Right cardiac atrium (tissue), 5 donors: ENCODE data around the gene NELL2. TPM values are rescaled to one million over a fixed set of nuclear protein-coding genes. Genes with fewer than 3 reads are reported as not detected.

Experiments used
- ATAC-seq, 2 donors: fragments of 200-7000 bp; cut with Tn5 transposase; one replicate each; pipeline versions ENCODE4 v1.8.0 to v1.9.1; 2020; ENCODE audit warnings: moderate library complexity in 2 of 2, mild to moderate bottlenecking in 1 of 2
- DNase-seq, 3 donors: peaks; one replicate each; pipeline ENCODE4 v3.0.0-alpha.2; 2020
- H3K27ac ChIP-seq: one replicate; pipeline ENCODE4 v1.5.1; 2013; ENCODE audit warnings: mild to moderate bottlenecking, low read length, control low read depth, moderate library complexity
- H3K27me3 ChIP-seq: one replicate; pipeline ENCODE4 v1.6.1; 2013; ENCODE audit not compliant: control insufficient read depth, insufficient read depth
- H3K4me1 ChIP-seq: one replicate; pipeline ENCODE4 v1.6.1; 2013; ENCODE audit warnings: low read length; ENCODE audit not compliant: control insufficient read depth, insufficient read depth
- H3K4me3 ChIP-seq: one replicate; pipeline ENCODE4 v1.5.1; 2013; ENCODE audit warnings: low read length, control low read depth
- H3K9me3 ChIP-seq: one replicate; pipeline ENCODE4 v1.6.1; 2013; ENCODE audit warnings: low read length; ENCODE audit not compliant: control insufficient read depth
- WGBS: extraction: QIAGEN DNeasy Blood & Tissue Kit; methylation state at CpG from one replicate; pipeline ENCODE4 v1.1.7; 2013; 5-methylcytosine and 5-hydroxymethylcytosine counted together
- intact Hi-C, 4 donors: fragments of 100-400 bp; cut with DNase I; formaldehyde crosslinking; loops; one replicate each; pipeline versions ENCODE4 v1.11.0 to v1.14.0; 2022 to 2023
- polyA plus RNA-seq: library from polyadenylated mRNA; stranded (reverse); fragments of 200-250 nt; gene quantifications from one replicate; pipeline ENCODE4 v1.2.3, GENCODE V29; 2013
- total RNA-seq, 4 donors: library from RNA; stranded (reverse); fragmentation: NEBNext Ultra II Directional; extraction: Animal tissue kit (Norgen Biotek cat#: 25700); gene quantifications; one replicate each; pipeline ENCODE4 v1.2.1, GENCODE V29; 2021
- donor health status: healthy with polysubstance abuse.
- donor health status: DM: no; HTN: yes; CAD: no.
- donor health status: DM: no; HTN: no; CAD: no.
- donor health status: DM: no; HTN: yes; CAD: no; lungs with severe emphysema.
- donor health status: DM: yes; HTN: yes; CAD: no.

The NELL2 gene
- total and polyA plus RNA-seq, 5 donors, result 0.07 to 0.95 (median 0.59) TPM

DNA sequence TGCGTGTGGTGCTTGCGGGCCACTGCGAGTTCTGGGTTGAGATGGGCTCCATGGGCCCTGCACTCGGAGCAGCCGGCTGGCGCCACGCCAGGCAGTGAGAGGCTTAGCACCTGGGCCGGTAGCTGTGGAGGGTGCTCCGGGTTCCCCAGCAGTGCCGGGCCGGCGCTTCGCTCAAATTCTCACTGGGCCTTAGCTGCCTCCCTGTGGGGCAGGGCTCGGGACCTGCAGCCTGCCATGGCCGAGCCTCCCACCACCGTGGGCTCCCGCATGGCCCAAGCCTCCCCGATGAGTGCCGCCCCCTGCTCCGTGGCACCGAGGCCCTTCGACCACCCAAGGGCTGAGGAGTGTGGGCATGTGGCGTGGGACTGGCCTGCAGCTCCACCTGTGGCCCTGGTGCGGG, 375.7 kb downstream of the NELL2 start:
- Histone ChIP-seq H3K9me3 (no peaks in the 10 kb centered on the region), H3K4me3 (no peak overlapping the region), H3K27ac (no peak overlapping the region), H3K27me3 (no peaks in the 10 kb centered on the region), H3K4me1 (no peaks in the 10 kb centered on the region)
- 95% methylated on average over 24 of the region's 24 CpGs for WGBS
- ATAC-seq, result no peak
- peak; percentile 12 to 49 (median 49) for DNase-seq
- intact Hi-C loops, result no loop called here

DNA sequence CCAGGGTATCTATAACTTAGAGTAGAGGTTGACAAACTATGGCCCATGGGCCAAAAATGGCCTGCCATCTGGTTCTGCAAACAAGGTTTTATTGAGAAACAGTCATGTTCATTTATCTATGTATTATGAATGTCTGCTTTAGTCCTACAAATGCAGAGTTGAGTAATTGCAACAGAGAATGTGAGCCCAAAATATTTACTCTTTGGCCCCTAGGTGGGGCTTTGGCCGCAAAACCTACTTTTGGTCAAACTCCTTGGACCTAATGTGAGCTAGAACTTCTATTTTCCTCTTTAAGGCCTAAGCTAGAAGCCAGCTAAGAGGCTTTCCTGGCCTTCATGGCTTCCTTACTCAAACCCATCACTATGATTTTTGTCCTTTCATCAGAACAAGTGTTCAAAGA, 379.1 kb downstream of the NELL2 start:
- H3K4me3 ChIP-seq, result no peak overlapping the region
- H3K9me3 ChIP-seq, result no peaks in the 10 kb centered on the region
- no peak overlapping the region for H3K27ac ChIP-seq
- no peaks in the 10 kb centered on the region for H3K4me1 ChIP-seq
- intact Hi-C loops, result no loop called here
- DNase-seq (no peak), ATAC-seq (no peak)
- no peaks in the 10 kb centered on the region for H3K27me3 ChIP-seq
- WGBS, result 81% methylated on average over 1 of the region's 1 CpG

DNA sequence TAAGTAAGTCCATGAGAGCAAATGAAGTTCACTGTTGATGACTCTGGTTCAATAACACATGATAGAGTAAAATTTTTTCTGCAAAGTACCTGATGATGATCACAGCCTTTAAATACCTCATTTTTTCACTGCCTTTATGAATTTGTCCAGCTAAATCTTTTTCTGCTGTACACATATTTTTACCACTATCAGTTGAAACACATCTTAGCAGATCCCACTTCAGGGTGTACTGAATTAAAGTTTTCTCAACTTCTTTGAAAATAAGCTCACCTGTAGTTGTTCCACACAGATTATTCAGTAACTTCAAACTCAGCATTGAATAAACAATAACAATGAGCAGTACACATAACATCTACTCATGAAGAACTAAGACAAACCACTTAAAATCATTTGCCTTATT, 385.9 kb downstream of the NELL2 start:
- no peaks in the 10 kb centered on the region for H3K27me3 ChIP-seq
- no peaks in the 10 kb centered on the region for H3K9me3 ChIP-seq
- intact Hi-C loops, result no loop called here
- DNase-seq, result no peak
- no peak overlapping the region for H3K27ac ChIP-seq
- no peaks in the 10 kb centered on the region for H3K4me1 ChIP-seq
- ATAC-seq, result no peak
- no peak overlapping the region for H3K4me3 ChIP-seq

DNA sequence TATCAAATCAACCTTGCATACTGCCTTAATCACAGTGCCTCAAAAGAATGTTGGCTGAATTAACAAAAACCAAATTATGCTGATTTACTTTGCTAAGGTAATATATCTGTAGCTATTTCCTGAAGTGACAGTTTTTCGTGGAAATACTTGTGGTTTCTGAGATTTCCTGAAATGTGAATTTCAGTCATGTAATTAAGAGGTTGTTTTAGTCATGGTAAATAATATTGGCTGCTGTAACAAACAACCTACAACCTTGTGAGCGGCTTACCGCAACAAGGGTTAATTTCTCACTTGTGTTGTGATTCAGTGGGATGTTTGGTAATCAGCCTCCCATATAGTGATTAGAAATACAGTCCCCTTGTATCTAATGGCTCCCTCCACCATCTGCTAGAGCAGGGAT, 387.9 kb downstream of the NELL2 start:
- ATAC-seq, result no peak

DNA sequence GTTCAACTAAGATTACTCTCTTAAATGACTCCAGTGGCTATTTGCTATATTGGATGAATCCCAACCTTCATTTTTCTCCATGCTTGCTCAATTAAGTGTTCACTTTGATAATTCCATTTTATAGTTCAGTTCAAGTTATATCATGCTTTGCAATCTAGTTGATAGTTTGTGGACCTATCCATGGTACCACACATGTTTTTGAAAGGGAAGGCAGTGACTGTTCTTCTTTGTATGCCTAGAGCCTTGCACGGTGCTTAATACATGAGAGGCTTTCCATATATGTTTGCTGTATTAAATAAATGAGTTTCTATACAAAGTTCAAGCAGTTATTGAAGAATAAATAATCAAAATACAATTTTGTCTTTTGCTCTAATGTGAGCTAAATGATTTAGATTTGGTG, 391.3 kb downstream of the NELL2 start:
- no peaks in the 10 kb centered on the region for H3K9me3 ChIP-seq
- DNase-seq, result no peak
- no peaks in the 10 kb centered on the region for H3K27me3 ChIP-seq
- WGBS, result 70% methylated on average over 1 of the region's 1 CpG
- intact Hi-C loops, result no loop called here
- ATAC-seq, result no peak
- no peak overlapping the region for H3K27ac ChIP-seq
- H3K4me1 ChIP-seq, result no peaks in the 10 kb centered on the region
- no peak overlapping the region for H3K4me3 ChIP-seq

More for the DNA sequence above, 387.9 kb downstream of the NELL2 start:
- Histone ChIP-seq H3K27ac (no peak overlapping the region), H3K27me3 (no peaks in the 10 kb centered on the region), H3K4me1 (no peaks in the 10 kb centered on the region), H3K9me3 (no peaks in the 10 kb centered on the region), H3K4me3 (no peak overlapping the region)
- no peak for DNase-seq
- intact Hi-C loops, result no loop called here
- 79% methylated on average over 3 of the region's 3 CpGs for WGBS

- ATAC-seq (no peak), DNase-seq (no peak)
- Histone ChIP-seq H3K4me1 (no peaks in the 10 kb centered on the region), H3K27ac (no peak overlapping the region), H3K9me3 (peaks cover 6% of the 10 kb centered on the region), H3K27me3 (no peaks in the 10 kb centered on the region), H3K4me3 (no peak overlapping the region)
- intact Hi-C loops, result no loop called here
- WGBS, result 82% methylated on average over 6 of the region's 6 CpGs
Measured at GRCh38 chr12:44477331-44477980, 398.7 kb downstream of the NELL2 start.

GRCh38 chr12:44476683-44477082, 399.4 kb downstream of the NELL2 start:
- Histone ChIP-seq H3K4me3 (no peak overlapping the region), H3K9me3 (peaks cover 6% of the 10 kb centered on the region), H3K4me1 (no peaks in the 10 kb centered on the region), H3K27ac (no peak overlapping the region), H3K27me3 (no peaks in the 10 kb centered on the region)
- WGBS, result 87% methylated on average over 2 of the region's 2 CpGs
- intact Hi-C loops, result no loop called here
- no peak for DNase-seq
- ATAC-seq, result no peak

- H3K9me3 ChIP-seq, result peaks cover 2% of the 10 kb centered on the region
- H3K4me3 ChIP-seq, result no peak overlapping the region
- intact Hi-C loops, result no loop called here
- WGBS, result 64% methylated on average over 2 of the region's 2 CpGs
- ATAC-seq, result no peak
- no peak overlapping the region for H3K27ac ChIP-seq
- no peaks in the 10 kb centered on the region for H3K4me1 ChIP-seq
- H3K27me3 ChIP-seq, result no peaks in the 10 kb centered on the region
- no peak for DNase-seq
Measured at GRCh38 chr12:44465139-44465538, 411.0 kb downstream of the NELL2 start.

GRCh38 chr12:44464180-44464579, 411.9 kb downstream of the NELL2 start:
- Histone ChIP-seq H3K4me3 (no peak overlapping the region), H3K9me3 (peaks cover 2% of the 10 kb centered on the region), H3K27ac (no peak overlapping the region), H3K27me3 (no peaks in the 10 kb centered on the region), H3K4me1 (no peaks in the 10 kb centered on the region)
- ATAC-seq (no peak), DNase-seq (no peak)
- 48% methylated on average over 2 of the region's 2 CpGs for WGBS
- intact Hi-C loops, result no loop called here

GRCh38 chr12:44462729-44463128, 413.4 kb downstream of the NELL2 start:
- H3K4me1 ChIP-seq, result no peaks in the 10 kb centered on the region

DNA sequence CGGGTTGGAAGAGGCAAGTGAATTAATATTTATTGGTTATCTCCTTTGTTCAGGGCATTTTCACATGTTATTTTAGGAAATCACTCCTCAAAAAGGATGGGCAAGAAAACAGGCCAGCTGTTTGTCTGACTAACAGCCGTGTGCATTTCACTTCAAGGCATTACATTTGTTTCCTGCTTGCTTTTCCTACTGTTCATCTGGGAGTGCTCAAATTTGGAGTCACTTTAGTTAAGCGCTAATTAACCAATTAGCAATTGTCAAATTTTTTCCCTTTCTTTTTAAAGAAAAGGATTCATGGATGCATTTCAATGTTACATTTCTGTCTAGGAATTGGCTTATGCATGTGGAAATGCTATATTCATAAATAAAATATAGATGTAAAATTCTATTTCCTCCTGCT, 415.9 kb downstream of the NELL2 start:
- H3K27me3 ChIP-seq, result no peaks in the 10 kb centered on the region
- H3K27ac ChIP-seq, result no peak overlapping the region
- no peaks in the 10 kb centered on the region for H3K9me3 ChIP-seq
- ATAC-seq, result no peak
- intact Hi-C loops, result no loop called here
- no peaks in the 10 kb centered on the region for H3K4me1 ChIP-seq
- H3K4me3 ChIP-seq, result no peak overlapping the region
- 73% methylated on average over 3 of the region's 3 CpGs for WGBS
- DNase-seq, result no peak

More at GRCh38 chr12:44462729-44463128, 413.4 kb downstream of the NELL2 start:
- intact Hi-C loops, result no loop called here
- H3K27ac ChIP-seq, result no peak overlapping the region
- H3K4me3 ChIP-seq, result no peak overlapping the region
- DNase-seq, result no peak
- peaks cover 2% of the 10 kb centered on the region for H3K9me3 ChIP-seq
- H3K27me3 ChIP-seq, result no peaks in the 10 kb centered on the region
- no peak for ATAC-seq

DNA sequence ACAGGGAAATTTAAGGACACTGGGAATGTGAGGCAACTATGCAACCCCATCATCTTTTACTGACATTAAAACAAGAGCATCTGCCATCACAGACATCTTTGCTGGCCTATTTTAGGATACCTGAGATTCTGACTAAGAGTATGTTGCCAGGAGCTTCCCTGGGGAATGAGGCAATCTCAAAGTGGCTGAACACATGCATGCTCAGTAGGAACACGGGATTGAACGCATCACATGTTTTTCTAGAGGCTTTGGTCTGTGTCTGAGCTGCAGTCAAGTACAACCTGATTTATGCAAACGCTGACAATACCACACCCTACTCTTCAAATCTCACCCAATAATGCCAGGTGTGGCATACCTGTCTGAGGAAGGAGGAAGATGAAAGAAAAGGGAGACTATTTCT, 416.5 kb downstream of the NELL2 start:
- Histone ChIP-seq H3K4me3 (no peak overlapping the region), H3K4me1 (no peaks in the 10 kb centered on the region), H3K9me3 (no peaks in the 10 kb centered on the region), H3K27me3 (no peaks in the 10 kb centered on the region), H3K27ac (no peak overlapping the region)
- DNase-seq, result no peak
- WGBS, result 82% methylated on average over 3 of the region's 3 CpGs
- ATAC-seq, result no peak
- intact Hi-C loops, result no loop called here
